Measurements from ENCODE around the gene DUSP14. TPM values are rescaled to one million over a fixed set of nuclear protein-coding genes. Genes with fewer than 3 reads are reported as not detected.

DUSP14 gene
- total RNA-seq, 2 donors from 2014 or later: 17.0 to 22.8 TPM

- Mint-ChIP-seq H3K36me3 (ENCODE audit: low read depth) (peaks cover 44% of the 10 kb centered on the region), H3K9me3 (no peaks in the 10 kb centered on the region), H3K4me3 (no peak overlapping the region), H3K4me1 (peaks cover 24% of the 10 kb centered on the region), H3K27me3 (ENCODE audit: insufficient read depth) (no peaks in the 10 kb centered on the region), H3K27ac (no peak overlapping the region)
- WGBS, 2 experiments (ENCODE audit: insufficient coverage in 1 of 2, insufficient read length in 1 of 2): 100% methylated on average over 1 to 3 of the region's 3 CpGs
- Histone ChIP-seq H3K9me3 (ENCODE audit: control insufficient read depth, low read length) (no peaks in the 10 kb centered on the region), H3K4me1 (ENCODE audit: control insufficient read depth, insufficient read depth, low read length) (peaks cover 16% of the 10 kb centered on the region), H3K9ac (ENCODE audit: extremely low read depth, low read length, poor library complexity, severe bottlenecking) (no peak overlapping the region), H3K27ac (ENCODE audit: low read depth, low read length) (no peak overlapping the region), H3K27me3 (ENCODE audit: control insufficient read depth, insufficient read depth, low read length, poor library complexity, severe bottlenecking) (no peaks in the 10 kb centered on the region), H3K4me3 (ENCODE audit: low read length) (no peak overlapping the region), H3K36me3 (ENCODE audit: control insufficient read depth, insufficient read depth, low read length) (peaks cover 74% of the 10 kb centered on the region)
- TF ChIP-seq, protein P1, sequence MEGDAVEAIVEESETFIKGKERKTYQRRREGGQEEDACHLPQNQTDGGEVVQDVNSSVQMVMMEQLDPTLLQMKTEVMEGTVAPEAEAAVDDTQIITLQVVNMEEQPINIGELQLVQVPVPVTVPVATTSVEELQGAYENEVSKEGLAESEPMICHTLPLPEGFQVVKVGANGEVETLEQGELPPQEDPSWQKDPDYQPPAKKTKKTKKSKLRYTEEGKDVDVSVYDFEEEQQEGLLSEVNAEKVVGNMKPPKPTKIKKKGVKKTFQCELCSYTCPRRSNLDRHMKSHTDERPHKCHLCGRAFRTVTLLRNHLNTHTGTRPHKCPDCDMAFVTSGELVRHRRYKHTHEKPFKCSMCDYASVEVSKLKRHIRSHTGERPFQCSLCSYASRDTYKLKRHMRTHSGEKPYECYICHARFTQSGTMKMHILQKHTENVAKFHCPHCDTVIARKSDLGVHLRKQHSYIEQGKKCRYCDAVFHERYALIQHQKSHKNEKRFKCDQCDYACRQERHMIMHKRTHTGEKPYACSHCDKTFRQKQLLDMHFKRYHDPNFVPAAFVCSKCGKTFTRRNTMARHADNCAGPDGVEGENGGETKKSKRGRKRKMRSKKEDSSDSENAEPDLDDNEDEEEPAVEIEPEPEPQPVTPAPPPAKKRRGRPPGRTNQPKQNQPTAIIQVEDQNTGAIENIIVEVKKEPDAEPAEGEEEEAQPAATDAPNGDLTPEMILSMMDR (conservative IDR thresholded peaks at IDR 0.05): no peak
- no peak for DNase-seq
Observed at GRCh38 chr17:37555386-37555785, 65.7 kb downstream of the DUSP14 start.

- Mint-ChIP-seq H3K36me3 (ENCODE audit: low read depth) (peaks cover 55% of the 10 kb centered on the region), H3K27me3 (ENCODE audit: insufficient read depth) (no peaks in the 10 kb centered on the region), H3K27ac (no peak overlapping the region), H3K4me3 (no peak overlapping the region), H3K9me3 (no peaks in the 10 kb centered on the region), H3K4me1 (peaks cover 13% of the 10 kb centered on the region)
- 89 to 92% methylated on average over 2 of the region's 2 CpGs for WGBS, 2 experiments (ENCODE audit: insufficient coverage in 1 of 2, insufficient read length in 1 of 2)
- DNase-seq: no peak
- Histone ChIP-seq H3K9ac (ENCODE audit: extremely low read depth, low read length, poor library complexity, severe bottlenecking) (no peak overlapping the region), H3K4me3 (ENCODE audit: low read length) (no peak overlapping the region), H3K27me3 (ENCODE audit: control insufficient read depth, insufficient read depth, low read length, poor library complexity, severe bottlenecking) (no peaks in the 10 kb centered on the region), H3K27ac (ENCODE audit: low read depth, low read length) (no peak overlapping the region), H3K36me3 (ENCODE audit: control insufficient read depth, insufficient read depth, low read length) (peaks cover 74% of the 10 kb centered on the region), H3K4me1 (ENCODE audit: control insufficient read depth, insufficient read depth, low read length) (peaks cover 11% of the 10 kb centered on the region), H3K9me3 (ENCODE audit: control insufficient read depth, low read length) (no peaks in the 10 kb centered on the region)
- TF ChIP-seq, protein P1 (conservative IDR thresholded peaks at IDR 0.05): no peak
Observed at GRCh38 chr17:37557482-37557881, 67.8 kb downstream of the DUSP14 start.

DNA sequence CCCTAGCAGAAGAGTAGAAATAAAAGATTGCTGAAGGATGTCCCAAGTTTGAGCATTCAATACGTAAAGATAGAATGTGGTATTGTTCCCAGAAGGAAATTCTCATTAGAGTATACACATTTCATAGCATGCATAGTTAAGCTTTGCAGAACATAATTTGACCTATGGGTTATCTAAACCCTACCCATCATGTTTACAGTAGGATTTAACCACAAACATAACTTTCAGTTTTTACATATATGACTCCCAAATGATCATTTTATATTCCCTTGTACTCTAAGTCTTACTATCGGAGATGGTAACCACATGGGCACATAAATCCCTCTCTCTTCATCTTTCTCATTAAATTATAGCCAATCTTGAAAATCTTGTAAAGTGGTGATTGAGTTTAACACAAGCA, 68.6 kb downstream of the DUSP14 start:
- Histone ChIP-seq H3K36me3 (ENCODE audit: control insufficient read depth, insufficient read depth, low read length) (peaks cover 69% of the 10 kb centered on the region), H3K27me3 (ENCODE audit: control insufficient read depth, insufficient read depth, low read length, poor library complexity, severe bottlenecking) (no peaks in the 10 kb centered on the region), H3K27ac (ENCODE audit: low read depth, low read length) (no peak overlapping the region), H3K9me3 (ENCODE audit: control insufficient read depth, low read length) (no peaks in the 10 kb centered on the region), H3K4me1 (ENCODE audit: control insufficient read depth, insufficient read depth, low read length) (peaks cover 7% of the 10 kb centered on the region), H3K9ac (ENCODE audit: extremely low read depth, low read length, poor library complexity, severe bottlenecking) (no peak overlapping the region), H3K4me3 (ENCODE audit: low read length) (no peak overlapping the region)
- TF ChIP-seq, protein P1 (conservative IDR thresholded peaks at IDR 0.05): no peak
- no peaks in the 10 kb centered on the region for H3K27me3 Mint-ChIP-seq (ENCODE audit: insufficient read depth)
- peaks cover 50% of the 10 kb centered on the region for H3K36me3 Mint-ChIP-seq (ENCODE audit: low read depth)
- H3K9me3 Mint-ChIP-seq: no peaks in the 10 kb centered on the region
- WGBS, 2 experiments (ENCODE audit: insufficient coverage in 1 of 2, insufficient read length in 1 of 2): 93% methylated on average over 1 of the region's 2 CpGs; no CpG with 5 or more reads in 1 of the 2 experiments
- DNase-seq: no peak
- peaks cover 9% of the 10 kb centered on the region for H3K4me1 Mint-ChIP-seq
- H3K4me3 Mint-ChIP-seq: no peak overlapping the region
- no peak overlapping the region for H3K27ac Mint-ChIP-seq

Data from endodermal cell (in vitro differentiated cells).